Smooth muscle cell (in vitro differentiated cells): ENCODE measurements around the gene CHP1. TPM values are rescaled to one million over a fixed set of nuclear protein-coding genes. Genes with fewer than 3 reads are reported as not detected.
"Not testable (repeated sequence)": the region's sequence is repeated elsewhere in the genome, so short reads cannot be mapped to it uniquely, and the experiment has no call there.

Experiments
- DNase-seq: peaks from one replicate; lab custom pipeline; 2025; ENCODE audit not compliant: unreplicated experiment; lab: John Stamatoyannopoulos, UW
- H2AFZ ChIP-seq: fragments of 200-600 bp; sonication (generic); 2 replicates; pipeline ENCODE4 v1.6.0; 2016; ENCODE audit warnings: antibody characterized with exemption, low read depth, mild to moderate bottlenecking
- H3F3A ChIP-seq: fragments of 200-600 bp; sonication (generic); 2 replicates; pipeline ENCODE4 v1.6.0; 2017; ENCODE audit warnings: antibody characterized with exemption, low read depth
- H3K27ac ChIP-seq: fragments of 200-600 bp; sonication (generic); 2 replicates; pipeline ENCODE4 v1.5.1; 2016; ENCODE audit warnings: low read depth, mild to moderate bottlenecking
- H3K27me3 ChIP-seq: fragments of 200-600 bp; sonication (generic); 2 replicates; pipeline ENCODE4 v1.6.1; 2016; ENCODE audit warnings: low read depth, mild to moderate bottlenecking
- H3K36me3 ChIP-seq: fragments of 200-600 bp; sonication (generic); 2 replicates; pipeline ENCODE4 v1.5.1; 2016; ENCODE audit warnings: low read depth
- H3K4me1 ChIP-seq: fragments of 200-600 bp; sonication (generic); 2 replicates; pipeline ENCODE4 v1.5.1; 2016; ENCODE audit warnings: low read depth
- H3K4me2 ChIP-seq: fragments of 200-600 bp; sonication (generic); 2 replicates; pipeline ENCODE4 v1.6.0; 2016; ENCODE audit warnings: mild to moderate bottlenecking
- H3K4me3 ChIP-seq: fragments of 200-600 bp; sonication (generic); 2 replicates; pipeline ENCODE4 v1.5.1; 2016; ENCODE audit warnings: mild to moderate bottlenecking
- H3K79me2 ChIP-seq: fragments of 200-600 bp; sonication (generic); 2 replicates; pipeline ENCODE4 v1.6.0; 2016; ENCODE audit warnings: low read depth, mild to moderate bottlenecking
- H3K9ac ChIP-seq: fragments of 200-600 bp; sonication (generic); 2 replicates; pipeline ENCODE4 v1.6.0; 2016; ENCODE audit warnings: low read depth
- H3K9me3 ChIP-seq: fragments of 200-600 bp; sonication (generic); replicated peaks from 2 replicates; pipeline ENCODE4 v1.5.1; 2016; ENCODE audit warnings: low read depth
- H4K20me1 ChIP-seq: fragments of 200-600 bp; sonication (generic); 2 replicates; pipeline ENCODE4 v1.6.0; 2016; ENCODE audit warnings: low read depth
- CTCF ChIP-seq: fragments of 200-600 bp; sonication (generic); IDR thresholded peaks from 2 replicates; pipeline ENCODE4 v1.5.1; 2017; ENCODE audit warnings: borderline replicate concordance, mild to moderate bottlenecking, antibody characterized with exemption; ENCODE audit not compliant: insufficient read depth, poor library complexity, severe bottlenecking
- WGBS: methylation state at CpG from one replicate; pipeline ENCODE4 v1.1.7; 2016; ENCODE audit warnings: low lambda C conversion rate; 5-methylcytosine and 5-hydroxymethylcytosine counted together
- polyA plus RNA-seq: library from polyadenylated mRNA; unstranded; fragments of >200 nt; fragmentation: Nextera tagmentation; extraction: Ambion mirVana; gene quantifications from 2 replicates; pipeline ENCODE4 v1.2.1, GENCODE V29; 2016
- total RNA-seq: library from RNA; depleted of rRNA; stranded (reverse); fragments of >200 nt; gene quantifications from 2 replicates; pipeline ENCODE4 v1.2.3, GENCODE V29; 2014

CHP1 gene
- total and polyA plus RNA-seq, 2 experiments from 2014 or later = 22.1 to 142 TPM

GRCh38 chr15:41291065-41291631 is 60.1 kb downstream of the CHP1 start:
- Histone ChIP-seq H4K20me1 (peaks cover 13% of the 10 kb centered on the region), H3K27ac (no peak overlapping the region), H3K4me1 (no peaks in the 10 kb centered on the region), H3F3A (no peaks in the 10 kb centered on the region), H2AFZ (no peak overlapping the region), H3K9ac (no peak overlapping the region), H3K4me2 (no peak overlapping the region), H3K27me3 (no peaks in the 10 kb centered on the region), H3K79me2 (peaks cover 24% of the 10 kb centered on the region), H3K9me3 (no peaks in the 10 kb centered on the region), H3K4me3 (no peak overlapping the region), H3K36me3 (peaks cover 6% of the 10 kb centered on the region)
- DNase-seq = no peak
- no peak for TF ChIP-seq CTCF
- 96% methylated on average over 9 of the region's 9 CpGs for WGBS

DNA sequence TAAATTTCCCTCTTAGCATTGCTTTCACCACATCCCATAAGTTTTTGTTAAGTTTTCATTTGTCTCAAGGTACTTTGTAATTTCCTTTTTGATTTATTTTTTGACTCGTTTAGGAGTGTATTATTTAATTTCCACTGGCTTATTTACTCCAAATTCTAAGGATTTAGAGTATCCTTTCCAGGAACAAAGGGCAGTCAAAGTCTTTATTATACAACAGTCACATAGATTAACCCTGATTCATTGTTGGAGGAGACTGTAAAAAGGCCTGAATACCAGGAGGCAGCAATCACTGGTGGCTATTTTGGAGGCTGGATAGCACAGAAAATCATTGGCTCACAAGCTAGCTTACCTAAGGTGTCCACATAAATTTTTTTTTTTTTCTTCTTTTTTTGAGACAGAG is 61.5 kb downstream of the CHP1 start:
- H4K20me1 ChIP-seq = peaks cover 12% of the 10 kb centered on the region
- no peak overlapping the region for H3K4me2 ChIP-seq
- H3K4me3 ChIP-seq = no peak overlapping the region
- H3K4me1 ChIP-seq = no peaks in the 10 kb centered on the region
- H3K9ac ChIP-seq = no peak overlapping the region
- H3K9me3 ChIP-seq = no peaks in the 10 kb centered on the region
- no peaks in the 10 kb centered on the region for H3F3A ChIP-seq
- WGBS = 97% methylated on average over 1 of the region's 1 CpG
- no peak overlapping the region for H3K27ac ChIP-seq
- no peak for TF ChIP-seq CTCF
- DNase-seq = no peak
- H3K36me3 ChIP-seq = peaks cover 3% of the 10 kb centered on the region
- H3K27me3 ChIP-seq = no peaks in the 10 kb centered on the region
- no peak overlapping the region for H2AFZ ChIP-seq
- H3K79me2 ChIP-seq = peaks cover 11% of the 10 kb centered on the region

- H3K27ac ChIP-seq, DNase-seq, H3K36me3 ChIP-seq, H3K27me3 ChIP-seq, H3K79me2 ChIP-seq, H3F3A ChIP-seq, H3K4me2 ChIP-seq, H2AFZ ChIP-seq, H3K4me1 ChIP-seq, H3K9ac ChIP-seq, H3K9me3 ChIP-seq, H4K20me1 ChIP-seq, H3K4me3 ChIP-seq: not testable (repeated sequence)
- 95% methylated on average over 2 of the region's 2 CpGs for WGBS
Observed at GRCh38 chr15:41301139-41301538, 70.1 kb downstream of the CHP1 start.

DNA sequence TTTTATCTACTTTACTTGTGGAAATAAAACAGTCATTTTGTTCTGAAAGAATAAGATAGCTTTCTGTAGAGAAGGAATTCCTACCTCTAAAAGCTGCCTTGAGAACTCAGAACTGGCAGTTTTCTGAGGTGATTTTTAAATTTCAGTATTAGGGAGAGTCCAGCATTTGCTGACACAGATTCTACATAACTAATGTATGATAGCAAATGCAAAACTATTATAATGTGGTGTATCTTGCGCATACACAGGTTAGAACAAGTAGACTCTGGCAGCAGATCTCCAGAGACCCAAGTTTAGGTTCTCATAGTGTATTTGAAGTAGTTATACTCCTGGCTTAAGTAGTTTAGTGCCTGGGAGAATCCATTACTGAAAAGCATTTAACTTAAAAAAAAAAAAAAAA is 70.5 kb downstream of the CHP1 start:
- Histone ChIP-seq H3K27ac (no peak overlapping the region), H3K4me3 (no peak overlapping the region), H3K9me3 (no peaks in the 10 kb centered on the region), H3K27me3 (no peaks in the 10 kb centered on the region), H3F3A (no peaks in the 10 kb centered on the region), H3K9ac (no peak overlapping the region), H3K79me2 (no peaks in the 10 kb centered on the region), H3K4me1 (no peaks in the 10 kb centered on the region), H3K4me2 (no peak overlapping the region), H4K20me1 (no peaks in the 10 kb centered on the region), H2AFZ (no peak overlapping the region), H3K36me3 (peaks cover 4% of the 10 kb centered on the region)
- no peak for TF ChIP-seq CTCF
- no peak for DNase-seq
- 94% methylated on average over 1 of the region's 1 CpG for WGBS
